GM23248 (cell line): ENCODE results near the gene UBQLN1.

Experiments used
- EZH2 ChIP-seq: fragments of 200-600 bp; sonication (generic); IDR thresholded peaks from 2 replicates; pipeline ENCODE4 v1.6.1; 2018; ENCODE audit warnings: antibody characterized with exemption, mild to moderate bottlenecking; ENCODE audit not compliant: insufficient read depth, poor library complexity, severe bottlenecking
- EZH2phosphoT487 ChIP-seq: fragments of 200-600 bp; sonication (generic); IDR thresholded peaks from 2 replicates; pipeline ENCODE4 v1.6.1; 2018; ENCODE audit warnings: antibody characterized with exemption, moderate library complexity, mild to moderate bottlenecking, low read depth; ENCODE audit not compliant: insufficient read depth

- TF ChIP-seq EZH2: no peak
- no peak for TF ChIP-seq EZH2phosphoT487
Observed at GRCh38 chr9:83749706-83750105, 41.9 kb upstream of the UBQLN1 start.
